Activated B cell treated with CpG ODN at 0.5 μM for 24 hours (primary cell): ENCODE results near the gene MUC20. TPM values are rescaled to one million over a fixed set of nuclear protein-coding genes. Genes with fewer than 3 reads are reported as not detected.
"Not testable (repeated sequence)": the region's sequence is repeated elsewhere in the genome, so short reads cannot be mapped to it uniquely, and the experiment has no call there.

Experiments
- ATAC-seq: fragments of 200-7000 bp; cut with Tn5 transposase; one replicate; pipeline ENCODE4 v1.10.0; 2021; ENCODE audit warnings: low read depth, mild to moderate bottlenecking, moderate library complexity
- CTCF ChIA-PET: fragments of 350-600 bp; sonication (Branson Sonifier 250); formaldehyde crosslinking; loops from one replicate; lab custom pipeline; 2021; ENCODE audit warnings: antibody characterized with exemption; lab: Charles Lee
- POLR2A ChIA-PET: fragments of 350-600 bp; sonication (Branson Sonifier 250); formaldehyde crosslinking; loops from one replicate; lab custom pipeline; 2021; ENCODE audit warnings: antibody characterized with exemption; lab: Charles Lee
- DNase-seq: peaks from one replicate; pipeline ENCODE4 v3.0.0; 2022
- H3K27ac Mint-ChIP-seq: one replicate; pipeline ENCODE4 v1.8.0; 2020; ENCODE audit warnings: mixed read lengths
- H3K27me3 Mint-ChIP-seq: one replicate; pipeline ENCODE4 v1.8.0; 2021; ENCODE audit warnings: mixed read lengths
- H3K36me3 Mint-ChIP-seq: one replicate; pipeline ENCODE4 v1.8.0; 2021; ENCODE audit warnings: low read depth, mixed read lengths
- H3K4me1 Mint-ChIP-seq: one replicate; pipeline ENCODE4 v1.8.0; 2021; ENCODE audit warnings: mixed read lengths
- H3K4me3 Mint-ChIP-seq: one replicate; pipeline ENCODE4 v1.8.0; 2020; ENCODE audit warnings: mild to moderate bottlenecking, mixed read lengths
- H3K9me3 Mint-ChIP-seq: one replicate; pipeline ENCODE4 v1.8.0; 2020; ENCODE audit warnings: mixed read lengths
- CTCF ChIP-seq: fragments of 200-600 bp; IDR thresholded peaks from one replicate; pipeline ENCODE4 v1.8.0; 2022; ENCODE audit warnings: antibody characterized with exemption, mild to moderate bottlenecking
- intact Hi-C: fragments of 100-400 bp; cut with micrococcal nuclease; formaldehyde crosslinking; loops from one replicate; pipeline ENCODE4 v1.15.1; 2024
- total RNA-seq: library from RNA; stranded (reverse); gene quantifications from 2 replicates; pipeline ENCODE4 v1.2.3, GENCODE V29; 2022

The MUC20 gene
- total RNA-seq, 1 donor from 2014 or later, result 4.1 TPM

- H3K4me3 Mint-ChIP-seq, result no peak overlapping the region
- TF ChIP-seq CTCF, result no peak
- H3K4me1 Mint-ChIP-seq, result peaks cover 12% of the 10 kb centered on the region
- H3K27me3 Mint-ChIP-seq, result no peaks in the 10 kb centered on the region
- ATAC-seq (no peak), DNase-seq (no peak)
- POLR2A ChIA-PET, result no interaction called here
- no peaks in the 10 kb centered on the region for H3K9me3 Mint-ChIP-seq
- CTCF ChIA-PET, result no interaction called here
- H3K27ac Mint-ChIP-seq, result no peak overlapping the region
- peaks cover 41% of the 10 kb centered on the region for H3K36me3 Mint-ChIP-seq
- intact Hi-C loops, result no loop called here
Observed at GRCh38 chr3:195711813-195712534, 8.8 kb upstream of the MUC20 start.

GRCh38 chr3:195712535-195712910 lies 8.3 kb upstream of the MUC20 start:
- H3K9me3 Mint-ChIP-seq, H3K27ac Mint-ChIP-seq, ATAC-seq, CTCF ChIA-PET, DNase-seq, intact Hi-C loops, H3K27me3 Mint-ChIP-seq, H3K4me3 Mint-ChIP-seq, POLR2A ChIA-PET: not testable (repeated sequence)
- peaks cover 41% of the 10 kb centered on the region for H3K36me3 Mint-ChIP-seq
- H3K4me1 Mint-ChIP-seq, result peaks cover 12% of the 10 kb centered on the region

GRCh38 chr3:195713150-195713549 lies 7.6 kb upstream of the MUC20 start:
- H3K27ac Mint-ChIP-seq, ATAC-seq, DNase-seq, intact Hi-C loops, H3K4me3 Mint-ChIP-seq, CTCF ChIA-PET, H3K27me3 Mint-ChIP-seq, POLR2A ChIA-PET, H3K9me3 Mint-ChIP-seq: not testable (repeated sequence)
- H3K4me1 Mint-ChIP-seq, result peaks cover 12% of the 10 kb centered on the region
- H3K36me3 Mint-ChIP-seq, result peaks cover 41% of the 10 kb centered on the region

- CTCF ChIA-PET, result no interaction called here
- DNase-seq, result no peak
- H3K9me3 Mint-ChIP-seq, result no peaks in the 10 kb centered on the region
- peaks cover 8% of the 10 kb centered on the region for H3K4me1 Mint-ChIP-seq
- intact Hi-C loops, result no loop called here
- ATAC-seq, result no peak
- H3K4me3 Mint-ChIP-seq, result no peak overlapping the region
- TF ChIP-seq CTCF, result no peak
- H3K27me3 Mint-ChIP-seq, result peaks cover 6% of the 10 kb centered on the region
- POLR2A ChIA-PET, result interaction anchor here (0.6 to 0.7 kb wide), 2 partner anchors 10 to 1651 kb away, joined by 3 to 20 read pairs; no protein-coding TSS in a partner anchor
- H3K36me3 Mint-ChIP-seq, result peaks cover 35% of the 10 kb centered on the region
- H3K27ac Mint-ChIP-seq, result no peak overlapping the region
Observed at GRCh38 chr3:195714380-195715011, 6.3 kb upstream of the MUC20 start.

GRCh38 chr3:195715134-195715533 lies 5.6 kb upstream of the MUC20 start:
- H3K9me3 Mint-ChIP-seq, result no peaks in the 10 kb centered on the region
- POLR2A ChIA-PET, result interaction anchor here (0.6 kb wide), 1 partner anchor 11 kb away, joined by 20 read pairs; no protein-coding TSS in a partner anchor
- no peak overlapping the region for H3K4me3 Mint-ChIP-seq
- DNase-seq, result no peak
- H3K4me1 Mint-ChIP-seq, result peaks cover 8% of the 10 kb centered on the region
- intact Hi-C loops, result no loop called here
- H3K27ac Mint-ChIP-seq, result no peak overlapping the region
- TF ChIP-seq CTCF, result no peak
- peaks cover 29% of the 10 kb centered on the region for H3K36me3 Mint-ChIP-seq
- ATAC-seq, result no peak
- H3K27me3 Mint-ChIP-seq, result peaks cover 6% of the 10 kb centered on the region
- CTCF ChIA-PET, result no interaction called here
